GM12878 (cell line): ENCODE measurements around the gene TELO2. TPM values are rescaled to one million over a fixed set of nuclear protein-coding genes. Genes with fewer than 3 reads are reported as not detected.

Experiments
- ATAC-seq: fragments of 200-7000 bp; cut with Tn5 transposase; 3 replicates; pipeline ENCODE4 v1.9.1; 2020; ENCODE audit warnings: mild to moderate bottlenecking, moderate library complexity
- BruUV-seq: library from RNA; stranded (reverse); fragments of 400-500 nt; replicated peaks from 2 replicates; lab custom pipeline; 2021; lab: Mats Ljungman, UMichigan
- CTCF ChIA-PET: fragments of 300-600 bp; sonication (Branson Sonifier 250); formaldehyde crosslinking; extraction: SDS; loops from one replicate; lab custom pipeline; 2021; ENCODE audit warnings: inconsistent platforms; lab: Yijun Ruan, JAX
- POLR2A ChIA-PET: fragments of 350-600 bp; formaldehyde crosslinking; extraction: SDS; loops from one replicate; lab custom pipeline; 2021; ENCODE audit warnings: inconsistent platforms; lab: Charles Lee
- RAD21 ChIA-PET: fragments of 300-600 bp; sonication (Branson Sonifier 250); formaldehyde crosslinking; loops from one replicate; lab custom pipeline; 2023; ENCODE audit warnings: antibody characterized with exemption; ENCODE audit not compliant: unreplicated experiment; lab: Charles Lee
- SMC1A ChIA-PET: fragments of 300-600 bp; sonication (Branson Sonifier 250); formaldehyde crosslinking; loops from one replicate; lab custom pipeline; 2023; ENCODE audit not compliant: unreplicated experiment, uncharacterized antibody; lab: Charles Lee
- DNase-seq: peaks from one replicate; pipeline ENCODE4 v3.0.0-alpha.2; 2011; ENCODE audit warnings: low read depth, low spot score
- FAIRE-seq: peaks from 3 replicates; lab custom pipeline; 2011; peaks lifted over from hg19 to GRCh38; lab: Jason Lieb, UNC
- H2AFZ ChIP-seq: 2 replicates; pipeline ENCODE4 v1.6.0; 2011; ENCODE audit warnings: low read depth, low read length, control low read depth; ENCODE audit not compliant: control insufficient read depth
- H3K27ac ChIP-seq: 2 replicates; pipeline ENCODE4 v1.5.1; 2011; ENCODE audit warnings: control low read depth; ENCODE audit not compliant: control insufficient read depth, insufficient read depth
- H3K27me3 ChIP-seq, 2 experiments: replicated peaks in 1 of 2; 2 replicates each; pipeline versions ENCODE4 v1.6.0 to v1.6.1; 2011; ENCODE audit warnings: low read length in 1 of 2; ENCODE audit not compliant: control insufficient read depth in 2 of 2, insufficient read depth in 2 of 2
- H3K36me3 ChIP-seq, 2 experiments: 2 replicates each; pipeline ENCODE4 v1.5.1; 2011; ENCODE audit warnings: low read length in 1 of 2; ENCODE audit not compliant: control insufficient read depth in 2 of 2, insufficient read depth in 2 of 2
- H3K4me1 ChIP-seq: 2 replicates; pipeline ENCODE4 v1.6.1; 2011; ENCODE audit warnings: mild to moderate bottlenecking, low read length, moderate library complexity, mixed read lengths; ENCODE audit not compliant: control insufficient read depth, insufficient read depth
- H3K4me2 ChIP-seq: 2 replicates; pipeline ENCODE4 v1.6.0; 2011; ENCODE audit warnings: control low read depth; ENCODE audit not compliant: control insufficient read depth, insufficient read depth
- H3K4me3 ChIP-seq: fragments of 200-600 bp; sonication (generic); 2 replicates; pipeline ENCODE4 v1.5.1; 2016
- H3K79me2 ChIP-seq: 2 replicates; pipeline ENCODE4 v1.6.0; 2011; ENCODE audit warnings: low read length; ENCODE audit not compliant: control insufficient read depth, insufficient read depth
- H3K9ac ChIP-seq: 2 replicates; pipeline ENCODE4 v1.8.0; 2011; ENCODE audit warnings: low read length, control low read depth, mixed read lengths; ENCODE audit not compliant: control insufficient read depth, insufficient read depth
- H3K9me3 ChIP-seq: replicated peaks from 3 replicates; pipeline ENCODE4 v1.5.1; 2011; ENCODE audit warnings: mild to moderate bottlenecking, low read length; ENCODE audit not compliant: control insufficient read depth, insufficient read depth
- H4K20me1 ChIP-seq: 2 replicates; pipeline ENCODE4 v1.6.0; 2011; ENCODE audit not compliant: control insufficient read depth, insufficient read depth
- ASH2L ChIP-seq: fragments of 300-600, 200-600 bp; sonication (generic); IDR thresholded peaks from 2 replicates; pipeline ENCODE4 v1.6.1; 2017; ENCODE audit warnings: low read depth, mild to moderate bottlenecking, borderline replicate concordance
- BMI1 ChIP-seq: fragments of 450-650 bp; IDR thresholded peaks from 2 replicates; pipeline ENCODE4 v1.6.1; 2016; ENCODE audit warnings: mild to moderate bottlenecking, moderate library complexity, borderline replicate concordance
- CREB1 ChIP-seq: IDR thresholded peaks from 2 replicates; pipeline ENCODE4 v1.6.1; 2012; ENCODE audit warnings: low read depth, mild to moderate bottlenecking, inconsistent platforms
- DPF2 ChIP-seq: fragments of 450-650 bp; IDR thresholded peaks from 2 replicates; pipeline ENCODE4 v1.6.1; 2017; ENCODE audit warnings: mild to moderate bottlenecking
- HSF1 ChIP-seq: fragments of 150-350 bp; IDR thresholded peaks from 2 replicates; pipeline ENCODE4 v1.6.1; 2014; ENCODE audit warnings: mild to moderate bottlenecking, low read depth, low read length
- MEF2A ChIP-seq: IDR thresholded peaks from 2 replicates; pipeline ENCODE4 v1.6.1; 2011; ENCODE audit warnings: low read depth, mild to moderate bottlenecking, low read length, moderate library complexity; ENCODE audit not compliant: insufficient read depth
- MEF2B ChIP-seq: fragments of 450-650 bp; IDR thresholded peaks from 2 replicates; pipeline ENCODE4 v1.6.1; 2018; ENCODE audit warnings: mild to moderate bottlenecking, moderate library complexity; ENCODE audit not compliant: partially characterized antibody, poor library complexity, severe bottlenecking
- MTA2 ChIP-seq: fragments of 450-650 bp; IDR thresholded peaks from 2 replicates; pipeline ENCODE4 v1.6.1; 2016; ENCODE audit warnings: low read depth, mild to moderate bottlenecking, moderate library complexity
- SKIL ChIP-seq: fragments of 450-650 bp; IDR thresholded peaks from 2 replicates; pipeline ENCODE4 v1.6.1; 2017; ENCODE audit warnings: mild to moderate bottlenecking, low read depth, inconsistent platforms; ENCODE audit not compliant: poor library complexity, severe bottlenecking
- SMAD5 ChIP-seq: IDR thresholded peaks from 2 replicates; pipeline ENCODE4 v1.6.1; 2016; ENCODE audit warnings: antibody characterized with exemption, low read depth
- SREBF1 ChIP-seq: IDR thresholded peaks from 2 replicates; pipeline ENCODE4 v1.6.1; 2012; ENCODE audit warnings: mild to moderate bottlenecking, low read length
- ZNF207 ChIP-seq: fragments of 450-650 bp; IDR thresholded peaks from 2 replicates; pipeline ENCODE4 v1.6.1; 2014; ENCODE audit warnings: antibody characterized with exemption, mild to moderate bottlenecking, borderline replicate concordance
- ZNF217 ChIP-seq: fragments of 450-650 bp; IDR thresholded peaks from 2 replicates; pipeline ENCODE4 v1.6.1; 2017; ENCODE audit warnings: antibody characterized with exemption, mild to moderate bottlenecking
- WGBS: methylation state at CpG from one replicate; pipeline ENCODE4 v1.1.6; 2016; ENCODE audit warnings: low lambda C conversion rate; ENCODE audit not compliant: insufficient replicate concordance, insufficient coverage; ENCODE audit errors: missing lambda C conversion rate; 5-methylcytosine and 5-hydroxymethylcytosine counted together
- in situ Hi-C: fragments of 300-500 bp; cut with MboI; formaldehyde crosslinking; loops from 9 replicates; pipeline ENCODE4 v1.14.3; 2018; ENCODE audit warnings: mixed read lengths
- intact Hi-C: fragments of 100-400 bp; cut with micrococcal nuclease; formaldehyde crosslinking; loops from one replicate; pipeline ENCODE4 v1.14.2; 2022; ENCODE audit not compliant: unreplicated experiment
- polyA plus RNA-seq, 11 experiments: library from polyadenylated mRNA; depleted of rRNA in 4 of 11; unstranded in 6 of 11; stranded (reverse) in 5 of 11; fragments of >200 nt; fragmentation: Nextera tagmentation in 4 of 11; fragmentation: Illumina TruSeq in 1 of 11; extraction: Ambion mirVana in 4 of 11; extraction: Trizol in 1 of 11; gene quantifications; 1 replicate in 1 of 11; 2 replicates in 10 of 11; pipeline versions ENCODE4 v1.2.1 to v1.2.3, GENCODE V29; 2011 to 2016; ENCODE audit warnings: inconsistent platforms in 2 of 11, missing spikeins in 2 of 11, low read depth in 1 of 11
- total RNA-seq, 4 experiments: library from RNA; depleted of rRNA in 3 of 4; stranded (reverse); fragments of >200 nt in 3 of 4; fragmentation: Illumina TruSeq in 1 of 4; extraction: Trizol in 1 of 4; gene quantifications; 2 replicates each; pipeline versions ENCODE4 v1.2.1 to v1.2.3, GENCODE V29; 2013 to 2021

TELO2 gene
- total and polyA plus RNA-seq, 10 of the 15 experiments (the other 5 are each of a cell fraction or from before 2014, with no cell fraction given) = 0.55 to 72.8 (median 18.6) TPM

- ChIA-PET RAD21 (no interaction called here), SMC1A (no interaction called here), CTCF (interaction anchor here (1.5 kb wide), 1 partner anchor 81 kb away, joined by 3 read pairs; no protein-coding TSS in a partner anchor), POLR2A (no interaction called here)
- Histone ChIP-seq H3K9ac (no peak overlapping the region), H2AFZ (no peak overlapping the region), H3K79me2 (no peaks in the 10 kb centered on the region), H3K4me2 (no peak overlapping the region), H3K36me3 (no peaks in the 10 kb centered on the region), H4K20me1 (no peaks in the 10 kb centered on the region), H3K4me3 (no peak overlapping the region), H3K9me3 (no peaks in the 10 kb centered on the region), H3K27ac (no peak overlapping the region), H3K27me3 (no peaks in the 10 kb centered on the region), H3K4me1 (no peaks in the 10 kb centered on the region)
- peak; percentile 34 for ATAC-seq
- no peak for FAIRE-seq
- no peak for DNase-seq
- in situ Hi-C loops = no loop called here
- intact Hi-C loops = no loop called here
- BruUV-seq = no TSS peak
- TF ChIP-seq BMI1 (no peak), MEF2B (peak; percentile 55), CREB1 (0 out of 2 replicates have a peak, but pooled peaks have one; percentile 32)
- 44% methylated on average over 43 of the region's 48 CpGs for WGBS
These were observed 48.2 kb upstream of the TELO2 start for GRCh38 chr16:1444730-1445517.

- in situ Hi-C loops (no loop called here), intact Hi-C loops (no loop called here)
- 61% methylated on average over 23 of the region's 25 CpGs for WGBS
- DNase-seq (no peak), ATAC-seq (peak; percentile 18; the same call in 2 of the 3 replicates), FAIRE-seq (no peak)
- no peaks in the 10 kb centered on the region for H3K79me2 ChIP-seq
- H3K27me3 ChIP-seq = no peaks in the 10 kb centered on the region
- H2AFZ ChIP-seq = no peak overlapping the region
- no peaks in the 10 kb centered on the region for H3K36me3 ChIP-seq
- no TSS peak for BruUV-seq
- H3K27ac ChIP-seq = no peak overlapping the region
- no peak overlapping the region for H3K4me3 ChIP-seq
- no peak overlapping the region for H3K4me2 ChIP-seq
- CTCF ChIA-PET = no interaction called here
- TF ChIP-seq ZNF207 = no peak
- no peak for TF ChIP-seq SREBF1
- TF ChIP-seq ASH2L = no peak
- TF ChIP-seq HSF1 = no peak
- no peak for TF ChIP-seq ZNF217
- no peak for TF ChIP-seq MTA2
- no peak for TF ChIP-seq SMAD5
- TF ChIP-seq SKIL = no peak
- TF ChIP-seq MEF2A = no peak
- no peak for TF ChIP-seq DPF2
- H4K20me1 ChIP-seq = no peaks in the 10 kb centered on the region
- no peak overlapping the region for H3K9ac ChIP-seq
- SMC1A ChIA-PET = no interaction called here
- no peaks in the 10 kb centered on the region for H3K9me3 ChIP-seq
- POLR2A ChIA-PET = no interaction called here
- RAD21 ChIA-PET = no interaction called here
- no peaks in the 10 kb centered on the region for H3K4me1 ChIP-seq
These were observed 47.5 kb upstream of the TELO2 start for GRCh38 chr16:1445518-1446203.
